ENCODE results near the gene ACSL4.

Gene ACSL4

GRCh38 chrX:109632906-109633504, 100.1 kb downstream of the ACSL4 start:
- TF ChIP-seq Cebpa-rat (IDR thresholded peaks at IDR 0.05): no peak
- Histone ChIP-seq H3K4me1 (no peaks in the 10 kb centered on the region), H3K4me3 (no peak overlapping the region), H3K9ac (no peak overlapping the region), H3K9me3 (replicated peaks in 1 of 11) (no peaks in the 10 kb centered on the region; a peak in 1 of 22 replicates), H3K27ac (no peak overlapping the region), H3K27me3 (peaks cover 56 to 97% (median 92%) of the 10 kb centered on the region in 11 experiments), H3K4me2 (no peak overlapping the region), H4K20me1 (peaks cover 0 to 19% (median 0%) of the 10 kb centered on the region in 11 experiments; a peak in 6 of 22 replicates), H3K36me3 (peaks cover 0 to 8% (median 0%) of the 10 kb centered on the region in 11 experiments; a peak in 2 of 22 replicates)

DNA sequence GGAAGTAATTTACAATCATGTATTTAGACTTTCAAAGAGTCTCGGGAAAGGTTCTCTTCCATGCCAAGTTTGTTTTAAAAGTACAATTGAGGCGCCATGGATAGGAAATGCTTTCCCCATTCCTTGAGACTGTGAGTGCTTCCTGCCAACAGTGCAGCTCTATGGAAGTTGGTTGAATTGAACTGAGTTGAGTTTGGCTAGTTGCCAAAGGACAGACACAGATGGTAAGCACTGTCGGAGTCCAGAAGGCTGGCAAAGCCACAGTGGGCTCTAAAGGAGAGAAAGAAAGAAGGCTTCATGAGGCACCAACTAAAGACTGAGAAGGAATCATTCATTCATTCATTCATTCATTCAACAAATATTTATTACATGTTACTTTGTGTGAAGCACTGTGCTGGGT, 103.7 kb downstream of the ACSL4 start:
- peaks cover 57 to 95% (median 90%) of the 10 kb centered on the region in 11 experiments for H3K27me3 ChIP-seq

DNA sequence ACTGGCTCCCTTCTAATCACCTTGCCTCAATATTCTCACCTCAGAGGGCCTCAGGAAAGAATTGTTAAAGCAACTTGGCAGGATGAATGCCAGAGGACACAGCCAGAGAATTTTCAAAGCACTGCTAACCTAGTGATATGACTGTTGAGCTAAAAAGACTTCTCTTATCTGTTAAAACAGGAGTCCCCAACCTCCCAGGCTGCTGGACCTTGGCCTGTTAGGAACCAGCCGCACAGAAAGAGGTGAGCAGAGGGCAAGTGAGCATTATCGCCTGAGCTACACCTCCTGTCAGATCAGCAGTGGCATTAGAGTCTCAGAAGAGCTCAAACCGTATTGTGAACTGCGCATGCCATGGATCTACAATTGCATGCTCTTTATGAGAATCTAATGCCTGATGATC, 106.4 kb downstream of the ACSL4 start:
- no peak for TF ChIP-seq Cebpa-rat (IDR thresholded peaks at IDR 0.05)

More for the DNA sequence above, 103.7 kb downstream of the ACSL4 start:
- no peaks in the 10 kb centered on the region for H3K4me1 ChIP-seq
- H3K9me3 ChIP-seq (replicated peaks in 1 of 11): peaks cover 0 to 31% (median 10%) of the 10 kb centered on the region in 11 experiments; a peak in 10 of 22 replicates
- H3K36me3 ChIP-seq: peaks cover 0 to 4% (median 0%) of the 10 kb centered on the region in 11 experiments; a peak in 1 of 22 replicates
- H3K4me3 ChIP-seq: no peak overlapping the region
- no peak overlapping the region for H3K9ac ChIP-seq
- peaks cover 0 to 10% (median 0%) of the 10 kb centered on the region in 11 experiments; a peak in 3 of 22 replicates for H4K20me1 ChIP-seq
- H3K4me2 ChIP-seq: no peak overlapping the region
- no peak overlapping the region for H3K27ac ChIP-seq
- no peak for TF ChIP-seq Cebpa-rat (IDR thresholded peaks at IDR 0.05)

GRCh38 chrX:109624641-109625616, 108.1 kb downstream of the ACSL4 start, which contains the start of gene KCNE5:
Gene KCNE5, minus strand, starts transcription at chrX:109625172. Its CDS starts 152 bp downstream, at chrX:109625020.
- Histone ChIP-seq H3K9ac (no peak within 1 kb of the TSS), H3K27me3 (peaks cover 70 to 98% (median 91%) of the 10 kb centered on the region in 11 experiments), H3K36me3 (peaks cover 0 to 4% (median 0%) of the 10 kb centered on the region in 11 experiments; a peak in 1 of 22 replicates), H3K4me3 (no peak within 1 kb of the TSS), H4K20me1 (peaks cover 0 to 5% (median 0%) of the 10 kb centered on the region in 11 experiments; a peak in 1 of 22 replicates), H3K9me3 (replicated peaks in 1 of 11) (peaks cover 0 to 32% (median 10%) of the 10 kb centered on the region in 11 experiments; a peak in 10 of 22 replicates), H3K4me1 (peaks cover 0 to 11% (median 0%) of the 10 kb centered on the region in 10 experiments; a peak in 6 of 20 replicates), H3K27ac (no peak within 1 kb of the TSS), H3K4me2 (no peak within 1 kb of the TSS)
- TF ChIP-seq Cebpa-rat (IDR thresholded peaks at IDR 0.05): no peak

More for the DNA sequence above, 106.4 kb downstream of the ACSL4 start:
- Histone ChIP-seq H4K20me1 (peaks cover 0 to 10% (median 0%) of the 10 kb centered on the region in 11 experiments; a peak in 2 of 22 replicates), H3K9ac (no peak overlapping the region), H3K4me2 (no peak overlapping the region), H3K4me3 (no peak overlapping the region), H3K4me1 (no peaks in the 10 kb centered on the region), H3K9me3 (replicated peaks in 1 of 11) (peaks cover 0 to 32% (median 10%) of the 10 kb centered on the region in 11 experiments; a peak in 10 of 22 replicates), H3K27me3 (peaks cover 67 to 98% (median 91%) of the 10 kb centered on the region in 11 experiments), H3K36me3 (peaks cover 0 to 4% (median 0%) of the 10 kb centered on the region in 11 experiments; a peak in 1 of 22 replicates), H3K27ac (no peak overlapping the region)

DNA sequence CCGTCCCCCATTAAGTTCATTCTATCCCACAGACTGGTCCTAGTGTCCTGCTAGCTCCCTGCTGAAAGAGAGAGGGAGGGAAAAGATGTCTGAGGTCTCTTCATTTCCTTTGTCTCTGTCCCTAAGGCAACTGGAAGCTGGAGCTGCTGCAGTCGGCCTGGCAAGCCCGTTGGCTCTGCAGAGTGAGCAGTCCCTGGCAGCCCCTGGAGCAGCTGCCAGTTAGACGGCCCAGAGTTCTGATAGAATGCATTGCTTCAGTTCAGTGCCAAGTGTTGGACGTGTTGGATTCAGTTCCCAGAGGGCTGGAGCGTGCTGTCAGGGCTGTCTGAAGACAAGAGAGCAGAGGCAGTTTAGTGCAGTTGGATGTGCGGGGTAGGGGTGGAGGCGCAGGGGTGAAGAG, 109.1 kb downstream of the ACSL4 start:
- H3K9me3 ChIP-seq (replicated peaks in 1 of 11): peaks cover 0 to 32% (median 10%) of the 10 kb centered on the region in 11 experiments; a peak in 10 of 22 replicates
- peaks cover 0 to 4% (median 0%) of the 10 kb centered on the region in 11 experiments; a peak in 1 of 22 replicates for H3K36me3 ChIP-seq
- no peak overlapping the region for H3K4me3 ChIP-seq
- peaks cover 0 to 20% (median 0%) of the 10 kb centered on the region in 10 experiments; a peak in 6 of 20 replicates for H3K4me1 ChIP-seq
- H3K27ac ChIP-seq: no peak overlapping the region
- no peak for TF ChIP-seq Cebpa-rat (IDR thresholded peaks at IDR 0.05)
- H3K9ac ChIP-seq: no peak overlapping the region
- H3K27me3 ChIP-seq: peaks cover 75 to 98% (median 91%) of the 10 kb centered on the region in 11 experiments
- H4K20me1 ChIP-seq: no peaks in the 10 kb centered on the region; a peak in 1 of 22 replicates
- H3K4me2 ChIP-seq: no peak overlapping the region

- Histone ChIP-seq H3K27ac (no peak overlapping the region), H3K9ac (no peak overlapping the region), H3K36me3 (peaks cover 0 to 4% (median 0%) of the 10 kb centered on the region in 11 experiments; a peak in 1 of 22 replicates), H3K4me3 (no peak overlapping the region), H3K9me3 (replicated peaks in 1 of 11) (peaks cover 0 to 25% (median 10%) of the 10 kb centered on the region in 11 experiments; a peak in 9 of 22 replicates), H3K4me1 (peaks cover 0 to 24% (median 0%) of the 10 kb centered on the region in 10 experiments; a peak in 6 of 20 replicates), H4K20me1 (no peaks in the 10 kb centered on the region; a peak in 1 of 22 replicates), H3K4me2 (no peak overlapping the region), H3K27me3 (peaks cover 85 to 98% (median 93%) of the 10 kb centered on the region in 11 experiments)
- TF ChIP-seq Cebpa-rat (IDR thresholded peaks at IDR 0.05): no peak
Observed at GRCh38 chrX:109622270-109622669, 110.8 kb downstream of the ACSL4 start.

DNA sequence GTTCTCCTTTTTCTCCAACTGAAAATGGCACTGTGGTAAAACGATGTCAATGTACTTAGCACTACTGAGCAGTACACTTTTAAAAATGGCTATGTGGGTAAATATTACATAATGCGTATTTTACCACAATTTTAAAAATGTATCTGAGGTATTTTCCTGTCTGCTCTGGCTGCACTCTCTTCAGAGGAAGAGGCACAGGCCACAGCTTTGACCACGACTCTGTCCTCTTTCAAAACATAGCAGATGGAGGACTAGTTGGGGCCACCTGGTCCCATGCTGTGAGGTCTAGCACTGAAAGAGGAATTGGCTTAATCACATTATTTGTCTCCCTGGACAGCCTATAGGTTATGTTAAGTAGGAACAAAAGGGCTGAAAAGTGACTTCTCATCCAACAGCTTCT, 113.3 kb downstream of the ACSL4 start:
- Histone ChIP-seq H3K4me2 (peak overlapping the region in 3 of 11 experiments; percentile 7 to 59 (median 23); a peak in 7 of 22 replicates), H3K4me3 (no peak overlapping the region), H3K9ac (no peak overlapping the region; a peak in 1 of 22 replicates), H4K20me1 (no peaks in the 10 kb centered on the region; a peak in 1 of 22 replicates), H3K36me3 (peaks cover 0 to 4% (median 0%) of the 10 kb centered on the region in 11 experiments; a peak in 1 of 22 replicates), H3K9me3 (replicated peaks in 1 of 11) (peaks cover 0 to 6% (median 4%) of the 10 kb centered on the region in 11 experiments; a peak in 8 of 22 replicates), H3K27me3 (peaks cover 84 to 100% (median 96%) of the 10 kb centered on the region in 11 experiments), H3K27ac (peak overlapping the region in 4 of 11 experiments; percentile 5 to 57 (median 47); a peak in 6 of 22 replicates), H3K4me1 (peaks cover 0 to 24% (median 0%) of the 10 kb centered on the region in 10 experiments; a peak in 6 of 20 replicates)
- no peak for TF ChIP-seq Cebpa-rat (IDR thresholded peaks at IDR 0.05)

DNA sequence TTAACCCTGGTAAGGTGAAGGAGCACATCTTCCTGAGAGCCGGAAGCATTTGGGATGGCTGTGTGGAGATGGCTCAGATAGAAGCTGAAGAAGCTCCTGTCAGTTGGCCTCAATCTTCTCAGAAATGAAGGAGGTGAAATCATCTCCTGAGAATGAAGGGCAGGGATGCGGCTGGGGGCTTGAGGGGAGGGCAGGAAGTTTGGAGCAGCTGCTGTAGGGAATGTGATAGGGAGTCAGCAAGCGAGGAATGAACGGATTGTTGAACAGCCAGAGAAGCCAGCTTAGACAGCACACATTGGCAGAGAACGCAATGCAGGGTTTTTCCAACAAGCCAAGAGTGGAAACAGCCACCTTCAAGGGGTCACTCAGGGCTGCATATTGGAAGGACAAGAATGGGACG, 118.1 kb downstream of the ACSL4 start:
- no peak overlapping the region for H3K9ac ChIP-seq
- H3K4me3 ChIP-seq: no peak overlapping the region

More for the DNA sequence above, 118.1 kb downstream of the ACSL4 start:
- Histone ChIP-seq H3K27me3 (peaks cover 49 to 91% (median 86%) of the 10 kb centered on the region in 11 experiments), H3K9me3 (replicated peaks in 1 of 11) (no peaks in the 10 kb centered on the region), H3K36me3 (no peaks in the 10 kb centered on the region), H3K4me1 (peaks cover 0 to 14% (median 0%) of the 10 kb centered on the region in 10 experiments; a peak in 5 of 20 replicates), H3K4me2 (no peak overlapping the region), H4K20me1 (no peaks in the 10 kb centered on the region), H3K27ac (no peak overlapping the region)
- TF ChIP-seq Cebpa-rat (IDR thresholded peaks at IDR 0.05): no peak
